Activated naive CD8-positive, alpha-beta T cell treated with anti-CD3 and anti-CD28 coated beads, Interleukin-2, amount 10 ng/mL, durations not matched to agents 7 days and 5 days (primary cell): ENCODE data around the gene TRERF1. TPM values are rescaled to one million over a fixed set of nuclear protein-coding genes. Genes with fewer than 3 reads are reported as not detected.

Source experiments
- ATAC-seq: fragments of 150-1000 bp; cut with Tn5 transposase; one replicate; pipeline ENCODE4 v1.10.0; 2021; ENCODE audit warnings: low read depth, moderate library complexity
- POLR2A ChIA-PET: fragments of 350-600 bp; sonication (Branson Sonifier 250); formaldehyde crosslinking; loops from one replicate; lab custom pipeline; 2021; ENCODE audit warnings: antibody characterized with exemption; lab: Charles Lee
- DNase-seq: peaks from one replicate; pipeline ENCODE4 v3.0.0; 2021
- H3K27ac Mint-ChIP-seq: one replicate; pipeline ENCODE4 v1.8.0; 2022; ENCODE audit warnings: mild to moderate bottlenecking, mixed read lengths
- H3K27me3 Mint-ChIP-seq: one replicate; pipeline ENCODE4 v1.8.0; 2022; ENCODE audit warnings: mild to moderate bottlenecking, moderate library complexity, mixed read lengths
- H3K36me3 Mint-ChIP-seq: one replicate; pipeline ENCODE4 v1.8.0; 2021; ENCODE audit warnings: mild to moderate bottlenecking, mixed read lengths
- H3K4me1 Mint-ChIP-seq: one replicate; pipeline ENCODE4 v1.8.0; 2021; ENCODE audit warnings: mixed read lengths
- H3K4me3 Mint-ChIP-seq: one replicate; pipeline ENCODE4 v1.8.0; 2022; ENCODE audit warnings: mild to moderate bottlenecking, moderate library complexity, mixed read lengths
- H3K9me3 Mint-ChIP-seq: one replicate; pipeline ENCODE4 v1.8.0; 2021; ENCODE audit warnings: mixed read lengths
- total RNA-seq, 2 experiments: library from RNA; stranded (reverse); gene quantifications; one replicate each; pipeline ENCODE4 v1.2.3, GENCODE V29; 2021

TRERF1 gene
- total RNA-seq, 2 experiments from 2014 or later = 21.4 to 21.6 TPM

DNA sequence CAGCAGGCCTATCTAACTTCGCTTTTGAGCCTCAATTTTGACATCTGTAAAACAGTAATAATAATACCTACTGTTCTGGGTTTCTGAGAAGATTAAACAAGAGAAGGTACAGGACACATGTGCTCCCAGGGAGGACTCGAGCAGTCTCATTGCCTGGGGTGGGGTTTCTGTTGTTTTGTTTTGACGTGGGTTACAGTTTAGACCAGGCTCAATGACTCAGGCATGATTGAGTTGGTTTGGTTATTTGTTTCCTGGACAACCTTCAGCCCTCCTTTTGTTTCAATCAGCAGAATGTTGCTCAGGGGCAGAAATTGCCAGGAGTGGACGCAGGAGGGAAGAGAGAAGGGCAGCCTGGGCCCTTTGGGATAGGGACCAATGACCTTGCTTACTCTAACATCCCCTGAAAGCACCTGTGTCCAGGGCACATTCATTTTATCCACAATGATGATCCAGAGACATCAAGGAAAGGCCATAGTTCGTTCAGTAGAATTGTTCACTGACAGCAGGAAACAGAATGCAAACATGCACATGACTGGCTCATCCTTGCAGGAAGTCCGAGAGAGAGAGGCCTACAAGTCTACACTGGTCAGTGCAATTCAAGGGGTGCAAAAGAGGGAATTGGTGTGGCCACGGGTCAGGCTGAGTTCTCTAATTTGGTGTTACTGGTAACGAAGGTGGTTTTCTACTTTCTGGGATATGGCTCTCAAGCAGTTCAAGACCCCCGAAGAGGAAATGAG is 159.6 kb downstream of the TRERF1 start:
- Mint-ChIP-seq H3K27ac (no peak overlapping the region), H3K4me1 (peaks cover 34% of the 10 kb centered on the region), H3K9me3 (peaks cover 4% of the 10 kb centered on the region), H3K27me3 (no peaks in the 10 kb centered on the region), H3K4me3 (no peak overlapping the region), H3K36me3 (peaks cover 34% of the 10 kb centered on the region)
- ATAC-seq (no peak), DNase-seq (no peak)
- POLR2A ChIA-PET = no interaction called here

DNA sequence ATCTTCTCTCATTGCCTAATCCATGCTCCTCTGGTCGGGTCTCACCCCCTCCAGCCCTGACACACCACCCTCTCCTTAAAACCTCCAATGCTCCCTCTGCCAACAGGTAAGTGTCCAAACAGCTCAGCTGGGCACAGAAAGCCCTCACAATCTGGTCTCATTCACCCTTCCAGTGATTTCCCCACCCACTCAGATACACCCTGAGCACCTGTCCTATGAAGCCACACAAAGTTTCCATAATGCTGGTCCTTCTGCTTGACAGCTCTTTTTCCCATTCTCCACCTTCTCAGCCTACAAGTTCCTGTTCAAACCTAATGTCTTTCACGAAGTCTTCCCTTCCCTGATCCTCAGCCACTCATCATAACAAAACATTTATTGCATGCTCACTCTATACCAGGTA is 164.0 kb downstream of the TRERF1 start:
- Mint-ChIP-seq H3K4me1 (peaks cover 6% of the 10 kb centered on the region), H3K36me3 (peaks cover 15% of the 10 kb centered on the region), H3K4me3 (no peak overlapping the region), H3K27me3 (no peaks in the 10 kb centered on the region), H3K27ac (no peak overlapping the region), H3K9me3 (peaks cover 4% of the 10 kb centered on the region)
- no peak for DNase-seq
- ATAC-seq = no peak
- POLR2A ChIA-PET = no interaction called here

DNA sequence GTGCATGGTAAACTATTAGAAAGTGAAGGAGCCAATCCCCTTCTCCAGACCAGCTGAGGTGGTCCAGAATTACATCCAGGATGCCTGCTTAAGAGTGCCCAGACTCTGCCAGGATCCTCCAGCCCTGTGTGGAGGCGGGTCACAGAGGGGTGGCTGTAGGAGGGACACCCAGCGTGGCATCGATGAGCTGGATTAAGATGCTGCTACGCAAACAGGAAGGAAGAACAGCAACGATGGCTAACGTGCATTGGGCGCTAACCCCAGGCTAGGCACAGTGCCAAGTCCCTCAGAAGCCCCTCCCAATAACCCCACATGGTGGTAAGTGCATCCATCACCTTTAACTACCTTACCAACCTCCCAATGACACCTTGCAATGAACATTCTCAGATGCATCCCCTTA is 170.2 kb downstream of the TRERF1 start:
- H3K36me3 Mint-ChIP-seq = peaks cover 3% of the 10 kb centered on the region
- DNase-seq = no peak
- H3K27ac Mint-ChIP-seq = peak overlapping the region; percentile 70
- peaks cover 40% of the 10 kb centered on the region for H3K4me1 Mint-ChIP-seq
- peak overlapping the region; percentile 3 for H3K4me3 Mint-ChIP-seq
- H3K27me3 Mint-ChIP-seq = no peaks in the 10 kb centered on the region
- peak; percentile 19 for ATAC-seq
- no peaks in the 10 kb centered on the region for H3K9me3 Mint-ChIP-seq
- POLR2A ChIA-PET = no interaction called here

- Mint-ChIP-seq H3K27ac (peak overlapping the region; percentile 70), H3K9me3 (no peaks in the 10 kb centered on the region), H3K4me1 (peaks cover 40% of the 10 kb centered on the region), H3K27me3 (no peaks in the 10 kb centered on the region), H3K36me3 (peaks cover 3% of the 10 kb centered on the region), H3K4me3 (peak overlapping the region; percentile 3)
- POLR2A ChIA-PET = no interaction called here
- ATAC-seq (no peak), DNase-seq (no peak)
Observed at GRCh38 chr6:42280966-42281533, 170.7 kb downstream of the TRERF1 start.

- DNase-seq (no peak), ATAC-seq (no peak)
- peaks cover 3% of the 10 kb centered on the region for H3K36me3 Mint-ChIP-seq
- H3K4me1 Mint-ChIP-seq = peaks cover 40% of the 10 kb centered on the region
- H3K9me3 Mint-ChIP-seq = no peaks in the 10 kb centered on the region
- POLR2A ChIA-PET = interaction anchor here (0.6 to 1.3 kb wide), 4 partner anchors 10 to 285 kb away, joined by 3 to 7 read pairs (median 4); no protein-coding TSS in a partner anchor
- H3K27ac Mint-ChIP-seq = peak overlapping the region; percentile 87
- H3K27me3 Mint-ChIP-seq = no peaks in the 10 kb centered on the region
- no peak overlapping the region for H3K4me3 Mint-ChIP-seq
Observed at GRCh38 chr6:42279966-42280629, 171.6 kb downstream of the TRERF1 start.

- Mint-ChIP-seq H3K4me1 (peaks cover 40% of the 10 kb centered on the region), H3K36me3 (peaks cover 3% of the 10 kb centered on the region), H3K9me3 (no peaks in the 10 kb centered on the region), H3K27ac (peak overlapping the region; percentile 87), H3K27me3 (no peaks in the 10 kb centered on the region), H3K4me3 (peak overlapping the region; percentile 56)
- DNase-seq (peak; percentile 51), ATAC-seq (peak; percentile 47)
- POLR2A ChIA-PET = interaction anchor here (0.6 to 2.1 kb wide), 5 partner anchors 9 to 285 kb away, joined by 3 to 7 read pairs (median 4); no protein-coding TSS in a partner anchor
Observed at GRCh38 chr6:42279144-42279781, 172.5 kb downstream of the TRERF1 start.

GRCh38 chr6:42278131-42278853 is 173.4 kb downstream of the TRERF1 start:
- peak overlapping the region; percentile 56 for H3K4me3 Mint-ChIP-seq

GRCh38 chr6:42276034-42276890 is 175.5 kb downstream of the TRERF1 start:
- H3K27me3 Mint-ChIP-seq = no peaks in the 10 kb centered on the region
- ATAC-seq (no peak), DNase-seq (no peak)
- H3K4me1 Mint-ChIP-seq = peaks cover 32% of the 10 kb centered on the region
- POLR2A ChIA-PET = no interaction called here
- no peaks in the 10 kb centered on the region for H3K9me3 Mint-ChIP-seq
- H3K36me3 Mint-ChIP-seq = peaks cover 3% of the 10 kb centered on the region
- peak overlapping the region; percentile 51 for H3K27ac Mint-ChIP-seq
- H3K4me3 Mint-ChIP-seq = no peak overlapping the region

More at GRCh38 chr6:42278131-42278853, 173.4 kb downstream of the TRERF1 start:
- POLR2A ChIA-PET = interaction anchor here (0.7 to 2.1 kb wide), 4 partner anchors 14 to 269 kb away, joined by 3 to 7 read pairs (median 4); no protein-coding TSS in a partner anchor
- Mint-ChIP-seq H3K36me3 (peaks cover 4% of the 10 kb centered on the region), H3K9me3 (no peaks in the 10 kb centered on the region), H3K27me3 (no peaks in the 10 kb centered on the region), H3K27ac (peak overlapping the region; percentile 87), H3K4me1 (peaks cover 40% of the 10 kb centered on the region)
- ATAC-seq = peak; percentile 81
- DNase-seq = no peak

GRCh38 chr6:42275376-42276033 is 176.2 kb downstream of the TRERF1 start:
- no peak overlapping the region for H3K4me3 Mint-ChIP-seq
- no peaks in the 10 kb centered on the region for H3K27me3 Mint-ChIP-seq
- H3K27ac Mint-ChIP-seq = peak overlapping the region; percentile 51
- no peak for DNase-seq
- POLR2A ChIA-PET = no interaction called here
- H3K36me3 Mint-ChIP-seq = peaks cover 3% of the 10 kb centered on the region
- H3K9me3 Mint-ChIP-seq = no peaks in the 10 kb centered on the region
- peaks cover 27% of the 10 kb centered on the region for H3K4me1 Mint-ChIP-seq
- no peak for ATAC-seq

DNA sequence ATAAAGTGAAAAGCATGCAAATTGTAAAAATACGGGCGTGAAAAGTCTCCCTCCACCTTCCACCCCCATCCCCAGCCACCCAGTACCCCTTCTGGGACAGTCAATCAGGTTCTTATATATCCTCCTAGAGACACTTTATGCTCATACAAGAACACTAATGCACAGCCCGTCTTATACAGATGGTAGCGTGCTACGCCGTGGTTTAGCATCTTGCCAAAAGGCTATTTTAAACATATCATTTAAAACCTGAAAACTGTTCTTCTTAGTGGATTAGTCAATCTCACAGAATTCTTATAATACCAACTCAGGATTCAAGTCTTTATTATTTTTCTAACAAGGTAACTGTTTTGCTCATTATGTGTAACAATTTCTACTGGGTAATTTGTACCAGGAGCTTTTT is 176.8 kb downstream of the TRERF1 start:
- H3K27me3 Mint-ChIP-seq = no peaks in the 10 kb centered on the region
- ATAC-seq (no peak), DNase-seq (no peak)
- peaks cover 8% of the 10 kb centered on the region for H3K36me3 Mint-ChIP-seq
- no peak overlapping the region for H3K4me3 Mint-ChIP-seq
- POLR2A ChIA-PET = no interaction called here
- H3K27ac Mint-ChIP-seq = no peak overlapping the region
- peaks cover 30% of the 10 kb centered on the region for H3K4me1 Mint-ChIP-seq
- no peaks in the 10 kb centered on the region for H3K9me3 Mint-ChIP-seq

GRCh38 chr6:42271834-42272805 is 179.6 kb downstream of the TRERF1 start:
- DNase-seq (no peak), ATAC-seq (no peak)
- H3K27me3 Mint-ChIP-seq = no peaks in the 10 kb centered on the region
- no peaks in the 10 kb centered on the region for H3K9me3 Mint-ChIP-seq
- H3K36me3 Mint-ChIP-seq = peaks cover 24% of the 10 kb centered on the region
- POLR2A ChIA-PET = interaction anchor here (0.7 kb wide), 1 partner anchor 130 kb away, joined by 3 read pairs; no protein-coding TSS in a partner anchor
- H3K4me1 Mint-ChIP-seq = peaks cover 17% of the 10 kb centered on the region
- no peak overlapping the region for H3K4me3 Mint-ChIP-seq
- H3K27ac Mint-ChIP-seq = no peak overlapping the region
